NCI-H1436 treated with DMSO at 0.1 percent for 48 hours (cell line): ENCODE results near the gene TMPRSS11B.
"Not testable (repeated sequence)": the region's sequence is repeated elsewhere in the genome, so short reads cannot be mapped to it uniquely, and the experiment has no call there.

Experiments used
- DNase-seq: peaks from one replicate; lab custom pipeline; 2025; lab: John Stamatoyannopoulos, UW

The TMPRSS11B gene

DNA sequence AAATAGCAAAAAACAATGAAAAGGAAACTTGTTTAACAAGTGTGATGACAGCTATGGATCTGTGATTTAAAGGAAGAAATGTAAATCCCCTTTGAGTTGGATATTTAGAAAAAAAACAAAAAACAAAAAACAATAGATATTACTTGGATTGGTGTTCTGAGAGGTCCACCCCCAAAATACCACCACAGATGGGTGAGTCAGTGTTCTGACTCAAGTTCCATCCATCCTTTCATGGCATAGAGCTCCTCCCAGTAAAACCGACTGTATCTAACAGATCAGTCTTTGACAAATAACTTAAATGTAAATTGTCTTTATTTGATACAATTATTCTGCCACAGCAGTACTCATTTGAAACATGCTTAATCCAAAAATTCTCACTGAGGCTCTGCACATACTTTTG is 27.4 kb downstream of the TMPRSS11B start:
- DNase-seq = no peak

DNA sequence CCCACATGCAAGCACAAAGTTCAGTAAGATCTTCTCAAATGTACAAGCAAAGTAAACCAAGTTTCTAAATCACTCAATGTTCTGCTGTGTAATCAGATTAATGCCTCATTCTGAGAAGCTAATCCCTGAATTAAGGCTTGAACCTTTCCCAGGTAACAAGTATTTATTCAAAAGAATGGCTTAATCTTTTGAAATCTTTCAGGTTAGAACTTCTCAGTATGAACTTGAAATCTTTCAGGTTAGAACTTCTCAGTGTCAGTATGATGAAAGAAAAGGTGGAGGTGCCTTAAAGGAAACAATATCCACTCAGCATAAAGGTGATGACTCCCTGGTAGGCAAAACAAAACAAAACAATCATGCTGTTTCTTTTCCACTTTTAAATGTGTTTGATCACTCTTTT is 29.0 kb downstream of the TMPRSS11B start:
- DNase-seq = no peak

DNA sequence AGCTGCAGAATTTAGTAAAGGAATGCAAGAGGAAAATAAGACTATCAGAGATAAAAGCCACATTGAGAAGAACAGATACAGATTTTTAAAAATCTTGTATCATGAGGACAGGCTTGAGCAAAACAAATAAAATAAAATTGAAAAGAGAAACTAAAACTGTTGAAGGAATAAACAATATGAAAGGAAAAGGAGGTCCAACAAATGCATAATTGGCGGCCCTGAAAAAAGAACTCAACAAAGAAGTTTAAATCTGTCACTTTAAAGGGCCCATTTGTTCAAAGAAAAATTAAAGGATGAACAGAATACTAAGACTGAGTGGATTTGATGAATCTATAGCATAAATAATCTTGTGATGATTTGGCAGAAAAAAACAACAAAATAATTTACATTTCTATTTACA is 36.5 kb downstream of the TMPRSS11B start:
- DNase-seq = no peak

DNA sequence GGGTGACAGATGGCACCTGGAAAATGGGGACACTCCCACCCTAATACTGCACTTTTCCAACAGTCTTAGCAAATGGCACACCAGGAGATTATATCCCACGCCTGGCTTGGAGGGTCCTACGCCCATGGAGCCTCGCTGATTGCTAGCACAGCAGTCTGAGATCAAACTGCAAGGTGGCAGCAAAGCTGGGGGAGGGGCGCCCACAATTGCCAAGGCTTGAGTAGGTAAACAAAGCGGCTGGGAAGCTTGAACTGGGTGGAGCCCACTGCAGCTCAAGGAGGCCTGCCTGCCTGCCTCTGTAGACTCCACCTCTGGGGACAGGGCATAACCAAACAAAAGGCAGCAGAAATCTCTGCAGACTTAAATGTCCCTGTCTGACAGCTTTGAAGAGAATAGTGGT is 51.2 kb downstream of the TMPRSS11B start:
- not testable (repeated sequence) for DNase-seq

DNA sequence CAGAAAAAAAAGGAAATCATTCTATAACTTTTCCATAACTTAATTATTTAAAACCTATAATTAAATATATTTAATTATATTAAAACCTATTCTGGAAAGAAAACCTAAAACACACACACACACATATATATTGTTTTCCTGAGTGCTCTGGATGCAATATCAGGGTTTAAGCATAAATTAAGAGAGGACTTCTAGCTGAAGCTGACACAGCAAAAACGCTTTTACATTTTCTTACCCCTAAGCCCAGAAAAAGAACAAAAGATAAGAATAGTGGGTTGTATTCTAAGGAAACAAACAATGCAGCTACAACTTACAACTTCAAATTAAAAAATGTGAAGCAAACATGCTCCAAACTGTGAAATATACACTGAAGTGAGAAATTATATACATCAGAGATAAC is 52.3 kb downstream of the TMPRSS11B start:
- DNase-seq = no peak

DNA sequence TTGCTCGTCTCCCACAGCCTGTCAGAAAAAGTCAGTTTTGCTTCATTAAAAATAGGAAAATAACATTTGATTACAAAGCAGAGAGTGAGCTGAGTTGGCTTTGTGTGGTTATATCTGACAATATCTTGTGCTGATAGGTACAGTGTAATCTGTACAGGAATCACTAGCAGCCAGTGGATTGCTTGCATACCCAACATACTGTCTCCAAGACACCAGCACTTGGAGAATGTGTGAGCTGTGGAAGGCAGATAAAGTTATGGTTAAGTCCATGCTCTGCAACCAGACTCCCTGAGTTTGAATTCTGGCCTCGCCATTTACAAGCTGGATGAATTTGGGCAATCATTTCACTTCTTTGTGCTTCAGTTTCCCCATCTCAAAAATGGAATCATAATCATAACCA is 58.3 kb downstream of the TMPRSS11B start:
- DNase-seq = no peak

DNA sequence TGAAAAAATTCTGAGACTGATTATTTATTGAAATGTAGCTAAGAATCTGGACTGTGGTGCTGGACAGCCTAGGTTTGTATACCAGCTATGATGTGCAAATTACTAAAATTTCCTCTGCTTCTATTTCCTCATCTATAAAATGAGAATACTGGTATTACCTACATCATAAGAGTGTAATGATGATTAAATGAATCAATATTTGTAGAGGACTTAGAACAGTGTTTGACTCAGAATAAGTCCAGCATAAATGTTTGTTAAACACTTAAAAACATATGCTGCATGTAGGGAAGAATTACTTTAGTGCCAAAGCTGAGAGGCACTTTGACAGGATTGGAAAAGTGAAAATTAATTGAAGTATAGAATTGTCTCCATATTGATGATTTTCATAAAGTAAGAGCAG is 60.6 kb downstream of the TMPRSS11B start:
- no peak for DNase-seq

DNA sequence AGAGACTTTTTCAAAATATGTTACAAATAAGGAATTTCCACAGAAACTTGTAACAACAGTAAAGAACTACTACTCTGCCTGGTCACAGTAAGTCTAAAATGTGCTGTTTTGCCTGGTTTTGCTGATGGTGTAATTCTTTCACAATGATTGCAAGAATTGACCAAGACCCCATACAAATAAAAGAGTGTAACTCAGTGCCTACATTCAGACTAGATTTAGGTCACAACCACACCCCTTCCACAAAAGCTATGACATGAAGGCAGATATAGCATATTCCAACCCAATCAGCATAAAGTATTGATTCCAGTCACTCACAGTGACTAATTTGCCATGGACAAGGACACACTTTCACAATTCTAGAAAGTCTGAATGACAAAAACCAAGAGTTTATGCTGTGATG is 62.1 kb downstream of the TMPRSS11B start:
- DNase-seq = no peak

DNA sequence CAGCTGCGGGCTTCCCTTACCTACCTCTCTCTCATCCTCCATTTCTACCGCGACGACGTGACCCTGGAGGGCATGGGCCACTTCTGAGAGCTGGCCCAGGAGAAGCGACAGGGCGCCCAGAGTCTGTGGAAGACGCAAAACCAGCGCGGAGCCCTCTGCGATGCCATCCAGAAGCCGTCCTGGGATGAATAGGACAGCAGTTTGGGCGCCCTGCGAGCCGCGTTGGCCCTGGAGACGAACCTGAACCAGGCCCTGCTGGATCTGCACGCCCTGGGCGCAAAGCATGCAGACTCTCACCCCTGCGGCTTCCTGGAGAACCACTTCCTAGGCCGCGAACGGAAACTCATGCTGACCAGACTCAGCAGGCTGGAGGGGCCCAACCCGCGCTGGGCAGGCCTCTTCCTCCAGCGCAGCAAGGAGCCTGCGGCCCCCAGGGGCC is 63.1 kb downstream of the TMPRSS11B start:
- DNase-seq = no peak

DNA sequence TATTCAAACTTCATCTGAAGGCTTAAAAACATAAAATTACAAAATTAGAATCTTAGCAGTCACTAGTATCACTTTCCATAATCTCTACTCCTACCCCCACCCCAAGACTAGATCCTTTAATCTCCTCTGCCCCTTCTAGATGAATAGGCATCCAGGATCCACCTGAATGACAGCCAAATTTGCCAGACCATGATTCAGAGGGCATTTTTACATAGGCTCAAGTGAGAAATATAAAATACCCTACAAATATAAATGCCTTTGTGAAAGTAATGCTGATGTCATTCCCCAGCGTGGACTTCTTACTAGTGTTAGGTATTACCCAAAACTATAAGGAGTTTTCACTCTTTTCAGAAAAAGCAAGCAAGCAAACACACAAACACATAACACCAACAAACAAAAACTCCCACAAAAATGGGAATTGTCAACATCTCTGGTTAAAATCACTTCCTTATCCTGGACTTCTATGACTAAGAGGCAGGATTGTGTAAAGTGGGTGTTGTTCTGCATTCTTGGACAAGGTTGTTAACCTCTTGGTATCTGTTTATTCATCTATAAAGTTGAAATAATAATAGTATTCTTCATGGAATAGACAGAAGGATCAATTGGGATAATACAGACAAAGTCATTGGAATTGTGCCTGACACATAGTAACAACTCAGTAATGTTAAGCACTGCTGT is 64.5 kb downstream of the TMPRSS11B start:
- no peak for DNase-seq

DNA sequence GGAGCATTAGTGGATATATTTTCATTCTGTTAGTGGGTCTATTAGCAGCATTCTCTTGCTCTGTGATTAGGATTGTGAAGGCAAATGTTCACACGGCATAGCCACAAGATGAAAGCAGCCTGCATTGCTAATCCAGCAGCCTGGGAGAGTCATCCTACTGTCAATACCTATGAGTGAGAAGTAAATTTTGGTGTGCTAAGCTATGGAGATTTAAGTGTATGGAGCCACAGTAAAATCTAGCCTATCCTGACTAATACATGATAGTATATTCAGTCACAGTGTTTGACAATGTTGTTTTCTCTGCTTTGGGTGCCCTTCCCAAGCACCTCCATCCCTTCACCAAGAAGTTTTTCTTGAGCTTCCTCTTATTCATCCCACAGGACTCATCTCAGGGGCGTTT is 68.6 kb downstream of the TMPRSS11B start:
- no peak for DNase-seq
